ENCODE measurements around the gene PPP1R37. TPM values are rescaled to one million over a fixed set of nuclear protein-coding genes. Genes with fewer than 3 reads are reported as not detected.

PPP1R37 gene
- total RNA-seq, 1 donor from 2014 or later: 19.2 TPM

DNA sequence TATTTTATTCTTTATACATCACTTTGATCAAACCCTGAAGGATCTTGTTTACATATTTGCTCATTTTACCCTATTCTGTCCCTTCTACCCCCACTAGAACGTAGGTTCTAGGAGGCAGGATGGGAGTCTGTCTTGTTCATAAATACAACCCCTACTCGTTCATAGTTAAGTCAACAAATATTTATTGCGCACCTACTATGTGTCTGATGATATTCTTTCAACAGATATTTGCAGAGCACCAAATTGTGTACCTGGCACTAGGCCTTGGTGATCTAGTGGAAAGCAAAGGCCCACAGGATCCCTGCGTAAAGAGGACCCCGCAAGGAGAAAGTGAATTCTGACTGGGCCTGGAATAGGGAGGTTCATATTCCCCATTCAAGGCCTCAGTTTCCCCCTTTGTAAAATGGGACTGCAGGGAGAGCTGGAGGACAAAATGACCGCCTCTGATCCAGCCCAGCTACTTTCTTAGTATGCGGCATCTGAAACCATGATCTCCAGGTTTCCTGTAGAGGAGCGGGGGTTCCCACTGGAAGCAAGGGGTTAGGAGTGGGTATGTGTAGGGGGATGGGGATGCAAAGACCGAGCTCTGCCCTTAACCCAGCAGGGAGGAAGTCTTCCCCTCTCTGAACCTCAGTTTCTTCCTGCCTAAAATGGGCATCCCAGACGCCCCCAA, 14.5 kb upstream of the PPP1R37 start:
- Histone ChIP-seq H3K36me3 (ENCODE audit: control insufficient read depth, insufficient read depth, low read length) (peaks cover 8% of the 10 kb centered on the region), H3K4me3 (ENCODE audit: low read depth, low read length) (peak overlapping the region; percentile 70), H3K27me3 (ENCODE audit: control insufficient read depth, insufficient read depth, low read length) (no peaks in the 10 kb centered on the region)
- TF ChIP-seq, protein P1, sequence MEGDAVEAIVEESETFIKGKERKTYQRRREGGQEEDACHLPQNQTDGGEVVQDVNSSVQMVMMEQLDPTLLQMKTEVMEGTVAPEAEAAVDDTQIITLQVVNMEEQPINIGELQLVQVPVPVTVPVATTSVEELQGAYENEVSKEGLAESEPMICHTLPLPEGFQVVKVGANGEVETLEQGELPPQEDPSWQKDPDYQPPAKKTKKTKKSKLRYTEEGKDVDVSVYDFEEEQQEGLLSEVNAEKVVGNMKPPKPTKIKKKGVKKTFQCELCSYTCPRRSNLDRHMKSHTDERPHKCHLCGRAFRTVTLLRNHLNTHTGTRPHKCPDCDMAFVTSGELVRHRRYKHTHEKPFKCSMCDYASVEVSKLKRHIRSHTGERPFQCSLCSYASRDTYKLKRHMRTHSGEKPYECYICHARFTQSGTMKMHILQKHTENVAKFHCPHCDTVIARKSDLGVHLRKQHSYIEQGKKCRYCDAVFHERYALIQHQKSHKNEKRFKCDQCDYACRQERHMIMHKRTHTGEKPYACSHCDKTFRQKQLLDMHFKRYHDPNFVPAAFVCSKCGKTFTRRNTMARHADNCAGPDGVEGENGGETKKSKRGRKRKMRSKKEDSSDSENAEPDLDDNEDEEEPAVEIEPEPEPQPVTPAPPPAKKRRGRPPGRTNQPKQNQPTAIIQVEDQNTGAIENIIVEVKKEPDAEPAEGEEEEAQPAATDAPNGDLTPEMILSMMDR (IDR thresholded peaks at IDR 0.05; ENCODE audit: insufficient read depth, low read length, severe bottlenecking): no peak
- DNase-seq (ENCODE audit: low read depth) (no peak), FAIRE-seq (no peak)

- FAIRE-seq (no peak), DNase-seq (ENCODE audit: low read depth) (peak; percentile 49)
- TF ChIP-seq, protein P1 (IDR thresholded peaks at IDR 0.05; ENCODE audit: insufficient read depth, low read length, severe bottlenecking): peak; percentile 15
- no peaks in the 10 kb centered on the region for H3K27me3 ChIP-seq (ENCODE audit: control insufficient read depth, insufficient read depth, low read length)
- peak within 1 kb of the TSS; percentile 70 for H3K4me3 ChIP-seq (ENCODE audit: low read depth, low read length)
- H3K36me3 ChIP-seq (ENCODE audit: control insufficient read depth, insufficient read depth, low read length): peaks cover 8% of the 10 kb centered on the region
These were observed 13.7 kb upstream of the PPP1R37 start, which contains the start of gene GEMIN7 for GRCh38 chr19:45079063-45079910. TSS of gene GEMIN7 (plus strand) at chr19:45079260. CDS start at chr19:45090115, 10,855 bp downstream.

- Histone ChIP-seq H3K27me3 (ENCODE audit: control insufficient read depth, insufficient read depth, low read length) (no peaks in the 10 kb centered on the region), H3K36me3 (ENCODE audit: control insufficient read depth, insufficient read depth, low read length) (peaks cover 8% of the 10 kb centered on the region), H3K4me3 (ENCODE audit: low read depth, low read length) (peak overlapping the region; percentile 70)
- FAIRE-seq (no peak), DNase-seq (ENCODE audit: low read depth) (no peak)
- TF ChIP-seq, protein P1 (IDR thresholded peaks at IDR 0.05; ENCODE audit: insufficient read depth, low read length, severe bottlenecking): no peak
These were observed 13.0 kb upstream of the PPP1R37 start for GRCh38 chr19:45079911-45080370.

- Histone ChIP-seq H3K27me3 (ENCODE audit: control insufficient read depth, insufficient read depth, low read length) (no peaks in the 10 kb centered on the region), H3K36me3 (ENCODE audit: control insufficient read depth, insufficient read depth, low read length) (peaks cover 8% of the 10 kb centered on the region), H3K4me3 (ENCODE audit: low read depth, low read length) (no peak overlapping the region)
- FAIRE-seq (no peak), DNase-seq (ENCODE audit: low read depth) (no peak)
- TF ChIP-seq, protein P1 (IDR thresholded peaks at IDR 0.05; ENCODE audit: insufficient read depth, low read length, severe bottlenecking): no peak
These were observed 10.8 kb upstream of the PPP1R37 start for GRCh38 chr19:45082170-45082569.

DNA sequence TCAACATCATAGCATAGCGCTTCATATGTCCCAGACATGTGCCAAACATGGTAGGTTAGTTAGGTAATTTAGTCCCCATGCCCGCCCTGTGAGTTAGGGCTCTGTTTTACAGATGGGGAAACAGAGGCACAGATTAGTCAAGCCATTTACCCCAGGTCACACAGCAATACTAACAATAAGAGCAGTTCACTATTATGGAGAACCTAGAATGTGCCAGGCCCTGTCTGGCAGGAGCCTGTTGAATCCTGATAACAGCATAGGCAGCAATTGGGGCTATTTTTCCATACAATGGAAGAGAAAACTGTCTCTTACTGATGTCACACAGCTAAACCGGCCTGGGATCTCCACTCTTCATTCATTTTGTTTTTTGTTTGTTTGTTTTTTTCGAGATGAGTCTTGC, 6.5 kb upstream of the PPP1R37 start:
- DNase-seq (ENCODE audit: low read depth) (no peak), FAIRE-seq (no peak)
- H3K27me3 ChIP-seq (ENCODE audit: control insufficient read depth, insufficient read depth, low read length): no peaks in the 10 kb centered on the region
- TF ChIP-seq, protein P1 (IDR thresholded peaks at IDR 0.05; ENCODE audit: insufficient read depth, low read length, severe bottlenecking): no peak
- peaks cover 21% of the 10 kb centered on the region for H3K36me3 ChIP-seq (ENCODE audit: control insufficient read depth, insufficient read depth, low read length)
- no peak overlapping the region for H3K4me3 ChIP-seq (ENCODE audit: low read depth, low read length)
